Endothelial cell (in vitro differentiated cells): ENCODE measurements around the gene IPO13. TPM values are rescaled to one million over a fixed set of nuclear protein-coding genes. Genes with fewer than 3 reads are reported as not detected.

Source experiments
- DNase-seq: peaks from one replicate; pipeline ENCODE4 v3.0.0; 2021; ENCODE audit warnings: low spot score
- H3K27ac Mint-ChIP-seq: one replicate; pipeline ENCODE4 v1.8.0; 2021; ENCODE audit warnings: mixed read lengths, inconsistent platforms; ENCODE audit not compliant: unreplicated experiment
- H3K27me3 Mint-ChIP-seq: one replicate; pipeline ENCODE4 v1.8.0; 2021; ENCODE audit warnings: mild to moderate bottlenecking, moderate library complexity, mixed read lengths, inconsistent platforms; ENCODE audit not compliant: unreplicated experiment
- H3K36me3 Mint-ChIP-seq: one replicate; pipeline ENCODE4 v1.8.0; 2021; ENCODE audit warnings: mild to moderate bottlenecking, low read depth, mixed read lengths, inconsistent platforms; ENCODE audit not compliant: unreplicated experiment
- H3K4me1 Mint-ChIP-seq: one replicate; pipeline ENCODE4 v1.8.0; 2021; ENCODE audit warnings: mild to moderate bottlenecking, mixed read lengths, inconsistent platforms; ENCODE audit not compliant: unreplicated experiment
- H3K4me3 Mint-ChIP-seq: one replicate; pipeline ENCODE4 v1.8.0; 2021; ENCODE audit warnings: mild to moderate bottlenecking, mixed read lengths, inconsistent platforms; ENCODE audit not compliant: unreplicated experiment
- H3K9me3 Mint-ChIP-seq: one replicate; pipeline ENCODE4 v1.8.0; 2021; ENCODE audit warnings: mixed read lengths, inconsistent platforms; ENCODE audit not compliant: unreplicated experiment
- CTCF ChIP-seq: fragments of 200-600 bp; sonication (generic); IDR thresholded peaks from one replicate; pipeline ENCODE4 v1.5.0; 2021; ENCODE audit warnings: antibody characterized with exemption; ENCODE audit not compliant: unreplicated experiment
- total RNA-seq: library from RNA; stranded (reverse); fragmentation: NEBNext Ultra II Directional; extraction: Animal tissue kit (Norgen Biotek cat#: 25700); gene quantifications from one replicate; pipeline ENCODE4 v1.2.1, GENCODE V29; 2021; ENCODE audit not compliant: unreplicated experiment

The IPO13 gene
- total RNA-seq, 1 donor from 2014 or later, result 31.5 TPM

- TF ChIP-seq CTCF, result no peak
- Mint-ChIP-seq H3K4me1 (peaks cover 4% of the 10 kb centered on the region), H3K4me3 (no peak overlapping the region), H3K36me3 (no peaks in the 10 kb centered on the region), H3K27me3 (peaks cover 5% of the 10 kb centered on the region), H3K9me3 (no peaks in the 10 kb centered on the region), H3K27ac (no peak overlapping the region)
- no peak for DNase-seq
These were observed 69.5 kb downstream of the IPO13 start for GRCh38 chr1:44016041-44016889.

GRCh38 chr1:44016890-44017400 is 70.2 kb downstream of the IPO13 start:
- Mint-ChIP-seq H3K36me3 (no peaks in the 10 kb centered on the region), H3K4me1 (peaks cover 4% of the 10 kb centered on the region), H3K4me3 (no peak overlapping the region), H3K27me3 (peaks cover 4% of the 10 kb centered on the region), H3K9me3 (no peaks in the 10 kb centered on the region), H3K27ac (no peak overlapping the region)
- no peak for DNase-seq
- TF ChIP-seq CTCF, result no peak

Other genes with a start within 250 kb of the IPO13 start
- gene ST3GAL3, start 239.4 kb upstream of the IPO13 start, total RNA-seq, result 14.9 TPM
- gene ARTN, start 13.1 kb upstream of the IPO13 start, total RNA-seq, result 0.67 TPM
- gene DPH2, start 23.1 kb downstream of the IPO13 start, total RNA-seq, result 17.1 TPM
- 94.5 TPM for gene ATP6V0B, start 28.0 kb downstream of the IPO13 start, total RNA-seq
- gene B4GALT2, start 32.3 kb downstream of the IPO13 start, total RNA-seq, result 35.4 TPM
- 4.2 TPM for gene CCDC24, start 44.6 kb downstream of the IPO13 start, total RNA-seq
- 2.8 TPM for gene SLC6A9, start 84.5 kb downstream of the IPO13 start, total RNA-seq
- 0.23 TPM for gene KLF17, start 171.9 kb downstream of the IPO13 start, total RNA-seq
- not detected for gene KLF18, start 194.7 kb downstream of the IPO13 start, total RNA-seq